HL-60 (cell line): ENCODE data around the gene SLFNL1.
A peak's percentile ranks its signal among the peaks of the same experiment; 100 is the strongest.

Experiments used
- DNase-seq, 2 experiments: peaks; one replicate each; pipeline ENCODE4 v3.0.0-alpha.2; 2010 to 2020; ENCODE audit warnings: low read depth in 1 of 2, low spot score in 1 of 2
- H3K27ac ChIP-seq: fragments of 250-450 bp; sonication (Bioruptor Pico); replicated peaks from 2 replicates; pipeline ENCODE4 v1.5.1; 2020; ENCODE audit warnings: mild to moderate bottlenecking, moderate library complexity
- H3K27me3 ChIP-seq: fragments of 250-450 bp; sonication (Bioruptor Pico); 2 replicates; pipeline ENCODE4 v1.5.1; 2021; ENCODE audit warnings: mild to moderate bottlenecking, moderate library complexity; ENCODE audit not compliant: insufficient read depth, poor library complexity, severe bottlenecking
- H3K4me3 ChIP-seq: replicated peaks from 2 replicates; pipeline ENCODE4 v1.5.1; 2011; ENCODE audit warnings: mild to moderate bottlenecking, control low read depth, low read length; ENCODE audit not compliant: insufficient read depth
- CTCF ChIP-seq: IDR thresholded peaks from one replicate; pipeline ENCODE4 v1.5.1; 2011; ENCODE audit warnings: low read length, control low read depth, inconsistent platforms; ENCODE audit not compliant: insufficient read depth
- GABPA ChIP-seq: IDR thresholded peaks from 2 replicates; pipeline ENCODE4 v1.6.1; 2012; ENCODE audit warnings: low read depth
- POLR2AphosphoS5 ChIP-seq: IDR thresholded peaks from 2 replicates; pipeline ENCODE4 v1.6.1; 2012; ENCODE audit warnings: low read depth
- SPI1 ChIP-seq: IDR thresholded peaks from 2 replicates; pipeline ENCODE4 v1.6.1; 2012; ENCODE audit warnings: low read depth, mild to moderate bottlenecking, borderline replicate concordance
- TF ChIP-seq, protein P1 (sequence below): IDR thresholded peaks from 2 replicates; pipeline ENCODE4 v1.6.1; 2012; ENCODE audit warnings: low read depth; ENCODE audit not compliant: insufficient replicate concordance

Gene SLFNL1

GRCh38 chr1:40980068-40980452, 41.5 kb downstream of the SLFNL1 start:
- TF ChIP-seq POLR2AphosphoS5: no peak
- no peak for TF ChIP-seq SPI1
- no peak for TF ChIP-seq CTCF
- TF ChIP-seq GABPA: no peak
- TF ChIP-seq, protein P1, sequence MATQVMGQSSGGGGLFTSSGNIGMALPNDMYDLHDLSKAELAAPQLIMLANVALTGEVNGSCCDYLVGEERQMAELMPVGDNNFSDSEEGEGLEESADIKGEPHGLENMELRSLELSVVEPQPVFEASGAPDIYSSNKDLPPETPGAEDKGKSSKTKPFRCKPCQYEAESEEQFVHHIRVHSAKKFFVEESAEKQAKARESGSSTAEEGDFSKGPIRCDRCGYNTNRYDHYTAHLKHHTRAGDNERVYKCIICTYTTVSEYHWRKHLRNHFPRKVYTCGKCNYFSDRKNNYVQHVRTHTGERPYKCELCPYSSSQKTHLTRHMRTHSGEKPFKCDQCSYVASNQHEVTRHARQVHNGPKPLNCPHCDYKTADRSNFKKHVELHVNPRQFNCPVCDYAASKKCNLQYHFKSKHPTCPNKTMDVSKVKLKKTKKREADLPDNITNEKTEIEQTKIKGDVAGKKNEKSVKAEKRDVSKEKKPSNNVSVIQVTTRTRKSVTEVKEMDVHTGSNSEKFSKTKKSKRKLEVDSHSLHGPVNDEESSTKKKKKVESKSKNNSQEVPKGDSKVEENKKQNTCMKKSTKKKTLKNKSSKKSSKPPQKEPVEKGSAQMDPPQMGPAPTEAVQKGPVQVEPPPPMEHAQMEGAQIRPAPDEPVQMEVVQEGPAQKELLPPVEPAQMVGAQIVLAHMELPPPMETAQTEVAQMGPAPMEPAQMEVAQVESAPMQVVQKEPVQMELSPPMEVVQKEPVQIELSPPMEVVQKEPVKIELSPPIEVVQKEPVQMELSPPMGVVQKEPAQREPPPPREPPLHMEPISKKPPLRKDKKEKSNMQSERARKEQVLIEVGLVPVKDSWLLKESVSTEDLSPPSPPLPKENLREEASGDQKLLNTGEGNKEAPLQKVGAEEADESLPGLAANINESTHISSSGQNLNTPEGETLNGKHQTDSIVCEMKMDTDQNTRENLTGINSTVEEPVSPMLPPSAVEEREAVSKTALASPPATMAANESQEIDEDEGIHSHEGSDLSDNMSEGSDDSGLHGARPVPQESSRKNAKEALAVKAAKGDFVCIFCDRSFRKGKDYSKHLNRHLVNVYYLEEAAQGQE: no peak
- DNase-seq: no peak
- H3K4me3 ChIP-seq: peak overlapping the region; percentile 59
- H3K27me3 ChIP-seq: no peaks in the 10 kb centered on the region
- peak overlapping the region; percentile 96 for H3K27ac ChIP-seq

GRCh38 chr1:40979241-40980067, 42.1 kb downstream of the SLFNL1 start, which contains the start of gene CTPS1:
TSS of gene CTPS1 (plus strand) at chr1:40979696. CDS start at chr1:40983291, 3,595 bp downstream.
- peak within 1 kb of the TSS; percentile 59 for H3K4me3 ChIP-seq
- DNase-seq: peak; percentile 89 to 93
- TF ChIP-seq POLR2AphosphoS5 (0 out of 2 replicates have a peak, but pooled peaks have one; percentile 41), SPI1 (peak; percentile 42; the same call in 1 of the 2 replicates), CTCF (peak; percentile 3), GABPA (no peak)
- TF ChIP-seq, protein P1: peak; percentile 43
- peak within 1 kb of the TSS; percentile 96 for H3K27ac ChIP-seq
- H3K27me3 ChIP-seq: no peaks in the 10 kb centered on the region

GRCh38 chr1:40978886-40979240, 42.7 kb downstream of the SLFNL1 start:
- TF ChIP-seq POLR2AphosphoS5: no peak
- no peak; the same call in 1 of the 2 replicates for TF ChIP-seq GABPA
- TF ChIP-seq CTCF: no peak
- TF ChIP-seq, protein P1: no peak
- no peak for TF ChIP-seq SPI1
- H3K4me3 ChIP-seq: peak overlapping the region; percentile 59
- no peak for DNase-seq
- H3K27ac ChIP-seq: peak overlapping the region; percentile 96
- no peaks in the 10 kb centered on the region for H3K27me3 ChIP-seq
